Astrocyte of the cerebellum (primary cell): ENCODE measurements around the gene ANGEL2.
"Not testable (repeated sequence)": the region's sequence is repeated elsewhere in the genome, so short reads cannot be mapped to it uniquely, and the experiment has no call there.

Source experiments
- DNase-seq: peaks from one replicate; pipeline ENCODE4 v3.0.0-alpha.2; 2011; ENCODE audit warnings: low read depth
- H3K4me3 ChIP-seq: 2 replicates; pipeline ENCODE4 v1.5.1; 2011; ENCODE audit warnings: mild to moderate bottlenecking, low read depth, low read length, moderate library complexity
- in situ Hi-C: cut with HindIII; loops from 2 replicates; pipeline ENCODE4 v1.10.0; 2017; ENCODE audit warnings: low sequenced_read_pairs
- TF ChIP-seq, protein P1 (sequence below): IDR thresholded peaks from 2 replicates; pipeline ENCODE4 v1.5.1; 2012; ENCODE audit warnings: low read length, low read depth, moderate library complexity, mild to moderate bottlenecking; ENCODE audit errors: missing control alignments

ANGEL2 gene

DNA sequence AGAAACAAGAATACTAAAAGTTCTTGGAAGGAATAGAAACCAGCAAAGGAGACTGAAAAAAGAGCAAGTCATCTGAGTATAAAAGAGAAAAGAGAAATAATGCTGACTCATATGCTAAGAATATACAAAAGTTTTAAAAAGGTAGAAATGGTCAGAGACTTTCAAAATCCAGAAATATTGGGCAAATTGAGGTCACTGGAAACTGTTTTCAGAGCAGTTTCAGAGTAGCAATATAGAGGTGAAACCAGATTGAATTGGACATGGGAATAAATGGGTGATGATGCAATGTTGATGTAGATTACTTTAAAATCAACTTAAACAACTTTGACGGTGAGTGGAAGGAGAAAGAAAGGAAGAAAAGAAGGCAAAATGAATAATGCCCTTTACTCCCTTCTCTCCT, 33.6 kb upstream of the ANGEL2 start:
- TF ChIP-seq, protein P1, sequence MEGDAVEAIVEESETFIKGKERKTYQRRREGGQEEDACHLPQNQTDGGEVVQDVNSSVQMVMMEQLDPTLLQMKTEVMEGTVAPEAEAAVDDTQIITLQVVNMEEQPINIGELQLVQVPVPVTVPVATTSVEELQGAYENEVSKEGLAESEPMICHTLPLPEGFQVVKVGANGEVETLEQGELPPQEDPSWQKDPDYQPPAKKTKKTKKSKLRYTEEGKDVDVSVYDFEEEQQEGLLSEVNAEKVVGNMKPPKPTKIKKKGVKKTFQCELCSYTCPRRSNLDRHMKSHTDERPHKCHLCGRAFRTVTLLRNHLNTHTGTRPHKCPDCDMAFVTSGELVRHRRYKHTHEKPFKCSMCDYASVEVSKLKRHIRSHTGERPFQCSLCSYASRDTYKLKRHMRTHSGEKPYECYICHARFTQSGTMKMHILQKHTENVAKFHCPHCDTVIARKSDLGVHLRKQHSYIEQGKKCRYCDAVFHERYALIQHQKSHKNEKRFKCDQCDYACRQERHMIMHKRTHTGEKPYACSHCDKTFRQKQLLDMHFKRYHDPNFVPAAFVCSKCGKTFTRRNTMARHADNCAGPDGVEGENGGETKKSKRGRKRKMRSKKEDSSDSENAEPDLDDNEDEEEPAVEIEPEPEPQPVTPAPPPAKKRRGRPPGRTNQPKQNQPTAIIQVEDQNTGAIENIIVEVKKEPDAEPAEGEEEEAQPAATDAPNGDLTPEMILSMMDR, result no peak
- H3K4me3 ChIP-seq, result no peak overlapping the region
- in situ Hi-C loops, result no loop called here
- no peak for DNase-seq

DNA sequence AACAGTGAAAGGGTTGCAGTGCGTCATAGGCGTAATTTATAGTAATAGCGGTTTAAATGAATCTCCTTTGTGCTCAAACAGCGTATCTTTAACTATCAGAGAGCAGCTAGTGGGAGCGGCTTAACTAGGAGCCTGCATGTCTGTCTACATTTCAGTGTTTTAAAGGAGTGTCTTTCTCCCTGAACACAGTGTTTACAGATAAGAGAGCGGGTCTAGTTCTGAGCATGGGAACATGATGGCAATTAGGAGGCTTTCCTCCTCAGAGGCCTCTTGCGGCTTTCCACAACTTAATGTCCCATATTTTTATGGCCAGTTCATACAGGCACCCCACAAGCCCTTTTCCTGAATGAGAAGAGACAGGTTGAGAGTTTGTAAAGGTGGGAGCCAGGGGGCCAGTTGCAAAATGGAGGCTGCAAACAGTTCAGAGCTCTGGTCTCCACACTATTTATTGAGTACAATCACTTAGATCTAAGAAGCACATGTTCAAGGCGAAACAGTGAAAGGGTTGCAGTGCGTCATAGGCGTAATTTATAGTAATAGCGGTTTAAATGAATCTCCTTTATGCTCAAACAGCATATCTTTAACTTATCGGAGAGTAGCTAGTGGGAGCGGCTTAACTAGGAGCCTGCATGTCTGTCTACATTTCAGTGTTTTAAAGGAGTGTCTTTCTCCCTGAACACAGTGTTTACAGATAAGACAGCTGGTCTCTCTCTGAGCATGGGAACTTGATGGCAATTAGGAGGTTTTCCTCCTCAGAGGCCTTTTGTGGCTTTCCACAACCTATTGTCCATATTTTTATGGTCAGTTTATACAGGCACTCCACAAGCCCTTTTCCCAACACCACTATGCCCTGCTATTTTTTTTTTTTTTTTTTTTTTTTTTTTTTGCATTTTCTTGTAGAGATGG, 29.9 kb upstream of the ANGEL2 start:
- DNase-seq, H3K4me3 ChIP-seq, in situ Hi-C loops: not testable (repeated sequence)

DNA sequence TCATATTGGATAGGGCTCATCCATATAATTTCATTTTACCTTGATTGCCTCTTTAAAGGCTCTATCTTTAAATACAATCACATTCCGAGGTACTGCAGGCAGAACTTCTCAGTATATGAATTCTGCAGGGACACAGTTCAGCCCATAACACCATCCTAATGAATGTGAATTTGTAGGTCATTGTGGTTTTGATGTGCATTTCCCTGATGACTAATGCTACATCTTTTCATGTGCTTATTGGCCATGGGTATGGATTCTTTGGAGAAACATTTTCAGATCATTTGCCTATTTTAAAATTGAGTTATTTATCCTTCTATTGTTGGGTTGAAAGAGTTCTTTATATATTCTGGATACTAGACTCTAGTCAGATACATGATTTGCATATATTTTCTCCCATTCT, 25.8 kb upstream of the ANGEL2 start:
- TF ChIP-seq, protein P1, result no peak
- peak; percentile 47 for DNase-seq
- in situ Hi-C loops, result no loop called here
- H3K4me3 ChIP-seq, result no peak overlapping the region

DNA sequence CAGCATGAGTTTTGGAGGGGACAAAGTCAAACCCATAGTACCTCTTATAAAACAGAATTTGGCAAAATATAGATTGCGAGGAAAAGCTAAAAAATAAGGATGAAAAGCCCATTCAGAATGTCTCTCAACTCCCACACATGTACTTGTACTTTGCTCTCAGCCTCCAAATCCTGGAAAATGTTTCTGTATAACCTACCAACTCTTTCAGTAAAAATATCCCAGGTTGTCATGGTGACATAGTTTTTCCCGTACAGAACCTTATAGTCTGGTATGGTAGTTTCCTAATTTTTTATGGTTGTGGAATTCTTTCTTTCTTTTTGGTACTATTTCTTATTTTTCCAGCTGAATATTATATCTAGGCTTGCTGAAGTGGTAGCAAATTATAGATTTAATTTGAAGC, 19.9 kb upstream of the ANGEL2 start:
- TF ChIP-seq, protein P1, result no peak
- H3K4me3 ChIP-seq, result no peak overlapping the region
- in situ Hi-C loops, result no loop called here
- no peak for DNase-seq

DNA sequence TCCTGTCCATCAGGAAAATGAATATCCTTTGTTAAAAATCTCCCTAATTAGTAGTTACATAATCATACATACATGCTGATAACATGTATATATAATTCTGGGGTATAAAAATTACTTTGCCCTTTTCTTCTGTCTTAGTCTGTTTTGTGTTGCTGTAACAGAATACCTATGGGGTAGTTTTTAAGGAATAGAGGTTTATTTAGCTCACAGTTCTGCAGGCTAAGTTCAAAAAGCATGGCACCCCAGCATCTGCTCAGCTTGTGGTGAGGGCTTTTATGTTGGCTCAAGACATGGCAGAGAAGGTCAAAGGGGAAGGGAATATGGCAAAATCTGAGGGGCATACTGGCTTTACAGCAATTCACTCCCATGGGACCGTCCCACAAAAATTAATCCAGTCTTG, 19.0 kb upstream of the ANGEL2 start:
- no peak overlapping the region for H3K4me3 ChIP-seq
- TF ChIP-seq, protein P1, result no peak
- no peak for DNase-seq
- in situ Hi-C loops, result no loop called here

DNA sequence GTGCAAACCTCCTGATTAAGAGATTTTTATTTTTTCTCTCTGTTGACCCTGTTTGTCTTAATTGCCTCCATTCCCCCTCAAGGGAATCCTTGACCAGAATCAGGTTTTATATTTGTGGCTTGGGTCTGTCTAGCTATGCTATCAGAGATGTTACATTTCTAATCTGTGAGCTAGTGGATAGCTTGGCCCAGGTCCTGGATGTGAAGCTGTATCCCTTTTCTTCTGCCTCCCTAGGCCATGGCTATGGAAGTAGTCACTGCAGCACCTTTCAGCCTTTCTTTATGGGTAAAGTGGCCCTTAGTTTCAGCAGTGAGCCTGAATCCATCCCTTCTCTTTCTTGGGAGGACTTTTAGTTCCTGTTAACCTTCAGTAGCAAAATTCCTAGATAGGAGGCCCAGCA, 17.0 kb upstream of the ANGEL2 start:
- DNase-seq, result no peak
- TF ChIP-seq, protein P1, result no peak
- no peak overlapping the region for H3K4me3 ChIP-seq
- in situ Hi-C loops, result no loop called here

DNA sequence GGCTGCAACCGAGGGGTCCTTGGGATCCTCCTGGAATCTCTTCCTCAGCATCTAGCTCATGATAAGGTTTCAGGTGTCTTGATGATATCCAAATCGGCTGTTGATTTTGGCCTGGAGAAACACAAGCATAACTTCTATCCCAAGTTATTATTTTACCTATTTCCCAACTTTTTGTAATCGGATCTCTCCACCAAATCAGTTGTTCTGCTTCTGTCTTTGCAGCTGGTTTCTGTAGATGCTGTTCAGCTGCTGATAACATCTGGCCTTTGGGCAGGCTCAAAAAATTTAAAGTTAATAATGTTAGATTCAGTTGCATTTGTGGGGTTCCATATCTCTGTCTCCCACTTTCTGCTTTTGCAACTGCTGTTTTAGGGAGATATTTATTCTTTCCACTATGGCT, 11.4 kb upstream of the ANGEL2 start:
- not testable (repeated sequence) for H3K4me3 ChIP-seq

DNA sequence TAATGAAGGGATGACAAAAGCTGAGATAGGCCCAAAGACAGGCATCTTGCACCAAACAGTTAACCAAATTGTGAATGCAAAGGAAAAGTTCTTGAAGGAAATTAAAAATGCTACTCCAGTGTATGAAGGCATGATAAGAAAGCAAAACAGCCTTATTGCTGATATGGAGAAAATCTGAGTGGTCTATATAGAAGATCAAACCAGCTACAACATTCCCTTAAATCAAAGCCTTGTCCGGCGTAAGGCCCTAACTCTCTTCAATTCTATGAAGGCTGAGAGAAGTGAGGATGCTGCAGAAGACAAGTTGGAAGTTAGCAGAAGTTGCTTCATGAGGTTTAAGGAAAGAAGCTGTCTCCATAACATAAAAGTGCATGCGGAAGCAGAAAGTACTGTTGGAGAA, 4.3 kb upstream of the ANGEL2 start:
- no peak for DNase-seq
- no peak overlapping the region for H3K4me3 ChIP-seq
- TF ChIP-seq, protein P1, result no peak
- in situ Hi-C loops, result no loop called here

More for the DNA sequence above, 11.4 kb upstream of the ANGEL2 start:
- DNase-seq, in situ Hi-C loops: not testable (repeated sequence)
